Activated CD4-positive, alpha-beta T cell treated with anti-CD3 and anti-CD28 coated beads, Interleukin-2, amount 10 ng/mL, durations not matched to agents 7 days and 5 days (primary cell): ENCODE data around the gene AIDA. TPM values are rescaled to one million over a fixed set of nuclear protein-coding genes. Genes with fewer than 3 reads are reported as not detected.
"Not testable (repeated sequence)": the region's sequence is repeated elsewhere in the genome, so short reads cannot be mapped to it uniquely, and the experiment has no call there.

Source experiments
- CTCF ChIA-PET: fragments of 350-600 bp; sonication (Branson Sonifier 250); formaldehyde crosslinking; loops from one replicate; lab custom pipeline; 2021; ENCODE audit warnings: antibody characterized with exemption; lab: Charles Lee
- POLR2A ChIA-PET: fragments of 350-600 bp; sonication (Branson Sonifier 250); formaldehyde crosslinking; loops from one replicate; lab custom pipeline; 2021; ENCODE audit warnings: antibody characterized with exemption; lab: Charles Lee
- DNase-seq: peaks from one replicate; pipeline ENCODE4 v3.0.0-alpha.2; 2020
- H3K27ac Mint-ChIP-seq: one replicate; pipeline ENCODE4 v1.8.0; 2021; ENCODE audit warnings: mild to moderate bottlenecking, moderate library complexity, mixed read lengths
- H3K27me3 Mint-ChIP-seq: one replicate; pipeline ENCODE4 v1.8.0; 2021; ENCODE audit warnings: mixed read lengths
- H3K36me3 Mint-ChIP-seq: one replicate; pipeline ENCODE4 v1.8.0; 2021; ENCODE audit warnings: low read depth, mixed read lengths
- H3K4me1 Mint-ChIP-seq: one replicate; pipeline ENCODE4 v1.8.0; 2021; ENCODE audit warnings: mixed read lengths
- H3K4me3 Mint-ChIP-seq: one replicate; pipeline ENCODE4 v1.8.0; 2021; ENCODE audit warnings: mild to moderate bottlenecking, moderate library complexity, mixed read lengths
- H3K9me3 Mint-ChIP-seq: one replicate; pipeline ENCODE4 v1.8.0; 2021; ENCODE audit warnings: mixed read lengths
- total RNA-seq, 2 experiments: library from RNA; stranded (reverse); gene quantifications; one replicate each; pipeline ENCODE4 v1.2.3, GENCODE V29; 2021

Gene AIDA
- 10 to 100 TPM; 69.7 to 81.1 TPM for total RNA-seq

GRCh38 chr1:222712253-222713090, at the start of gene AIDA, which contains the start of gene BROX:
TSS of gene AIDA (minus strand) at chr1:222712491. CDS start at chr1:222712317, 174 bp downstream.
TSS of gene BROX (plus strand) at chr1:222712564. CDS start at chr1:222715700, 3,136 bp downstream.
- peak within 1 kb of the TSS; percentile 100 for H3K4me3 Mint-ChIP-seq
- H3K36me3 Mint-ChIP-seq, result peaks cover 67% of the 10 kb centered on the region
- H3K4me1 Mint-ChIP-seq, result peaks cover 49% of the 10 kb centered on the region
- H3K9me3 Mint-ChIP-seq, result no peaks in the 10 kb centered on the region
- DNase-seq, result peak; percentile 94
- H3K27me3 Mint-ChIP-seq, result no peaks in the 10 kb centered on the region
- CTCF ChIA-PET, result interaction anchor here (0.6 to 1.5 kb wide), 5 partner anchors 15 to 1064 kb away, joined by 3 to 6 read pairs (median 4); no protein-coding TSS in a partner anchor
- POLR2A ChIA-PET, result interaction anchor here (0.6 kb wide), 1 partner anchor 58 kb away, joined by 3 read pairs; no protein-coding TSS in a partner anchor
- H3K27ac Mint-ChIP-seq, result peak within 1 kb of the TSS; percentile 99

GRCh38 chr1:222761083-222761482, 48.8 kb upstream of the AIDA start:
- H3K9me3 Mint-ChIP-seq, result peaks cover 4% of the 10 kb centered on the region
- POLR2A ChIA-PET, result no interaction called here
- H3K4me3 Mint-ChIP-seq, result no peak overlapping the region
- H3K4me1 Mint-ChIP-seq, result no peaks in the 10 kb centered on the region
- no peak for DNase-seq
- H3K27ac Mint-ChIP-seq, result no peak overlapping the region
- CTCF ChIA-PET, result no interaction called here
- H3K36me3 Mint-ChIP-seq, result no peaks in the 10 kb centered on the region
- H3K27me3 Mint-ChIP-seq, result peaks cover 10% of the 10 kb centered on the region

GRCh38 chr1:222759451-222760035, 47.3 kb upstream of the AIDA start:
- no peaks in the 10 kb centered on the region for H3K36me3 Mint-ChIP-seq
- no peak for DNase-seq
- ChIA-PET CTCF (no interaction called here), POLR2A (no interaction called here)
- no peaks in the 10 kb centered on the region for H3K4me1 Mint-ChIP-seq
- peaks cover 10% of the 10 kb centered on the region for H3K27me3 Mint-ChIP-seq
- H3K4me3 Mint-ChIP-seq, result no peak overlapping the region
- H3K9me3 Mint-ChIP-seq, result peaks cover 6% of the 10 kb centered on the region
- no peak overlapping the region for H3K27ac Mint-ChIP-seq

- ChIA-PET CTCF (no interaction called here), POLR2A (no interaction called here)
- Mint-ChIP-seq H3K4me3 (no peak overlapping the region), H3K36me3 (no peaks in the 10 kb centered on the region), H3K27me3 (peaks cover 8% of the 10 kb centered on the region), H3K9me3 (peaks cover 6% of the 10 kb centered on the region), H3K4me1 (no peaks in the 10 kb centered on the region), H3K27ac (no peak overlapping the region)
- DNase-seq, result no peak
These were observed 45.5 kb upstream of the AIDA start for GRCh38 chr1:222757646-222758268.

- ChIA-PET CTCF (no interaction called here), POLR2A (no interaction called here)
- Mint-ChIP-seq H3K4me1 (no peaks in the 10 kb centered on the region), H3K27ac (no peak overlapping the region), H3K36me3 (no peaks in the 10 kb centered on the region), H3K27me3 (peaks cover 8% of the 10 kb centered on the region), H3K4me3 (no peak overlapping the region), H3K9me3 (peaks cover 2% of the 10 kb centered on the region)
- no peak for DNase-seq
These were observed 42.3 kb upstream of the AIDA start for GRCh38 chr1:222754366-222755139.

- POLR2A ChIA-PET, result interaction anchor here (0.6 kb wide), 1 partner anchor 98 kb away, joined by 4 read pairs; no protein-coding TSS in a partner anchor
- peaks cover 2% of the 10 kb centered on the region for H3K9me3 Mint-ChIP-seq
- CTCF ChIA-PET, result interaction anchor here (0.6 to 1.3 kb wide), 3 partner anchors 16 to 333 kb away, joined by 4 to 7 read pairs (median 4); no protein-coding TSS in a partner anchor
These were observed 39.0 kb upstream of the AIDA start for GRCh38 chr1:222751255-222751654.

GRCh38 chr1:222750651-222751050, 38.4 kb upstream of the AIDA start:
- ChIA-PET POLR2A (interaction anchor here (0.6 kb wide), 1 partner anchor 98 kb away, joined by 4 read pairs; no protein-coding TSS in a partner anchor), CTCF (interaction anchor here (0.6 to 1.3 kb wide), 3 partner anchors 17 to 332 kb away, joined by 4 to 7 read pairs (median 4); no protein-coding TSS in a partner anchor)
- Mint-ChIP-seq H3K27ac (no peak overlapping the region), H3K27me3 (peaks cover 4% of the 10 kb centered on the region), H3K4me1 (no peaks in the 10 kb centered on the region), H3K36me3 (no peaks in the 10 kb centered on the region), H3K4me3 (no peak overlapping the region), H3K9me3 (peaks cover 1% of the 10 kb centered on the region)
- no peak for DNase-seq

More at GRCh38 chr1:222751255-222751654, 39.0 kb upstream of the AIDA start:
- Mint-ChIP-seq H3K4me1 (no peaks in the 10 kb centered on the region), H3K27ac (no peak overlapping the region), H3K4me3 (no peak overlapping the region), H3K36me3 (no peaks in the 10 kb centered on the region), H3K27me3 (peaks cover 7% of the 10 kb centered on the region)
- DNase-seq, result no peak

- Mint-ChIP-seq H3K27ac (no peak overlapping the region), H3K4me1 (no peaks in the 10 kb centered on the region), H3K36me3 (no peaks in the 10 kb centered on the region), H3K4me3 (no peak overlapping the region), H3K27me3 (peaks cover 4% of the 10 kb centered on the region), H3K9me3 (no peaks in the 10 kb centered on the region)
- ChIA-PET POLR2A (no interaction called here), CTCF (no interaction called here)
- no peak for DNase-seq
These were observed 37.6 kb upstream of the AIDA start for GRCh38 chr1:222749927-222750326.

- H3K36me3 Mint-ChIP-seq, H3K4me1 Mint-ChIP-seq, H3K27ac Mint-ChIP-seq, DNase-seq, H3K27me3 Mint-ChIP-seq, H3K4me3 Mint-ChIP-seq, POLR2A ChIA-PET, H3K9me3 Mint-ChIP-seq: not testable (repeated sequence)
- CTCF ChIA-PET, result interaction anchor here (0.6 to 1.3 kb wide), 2 partner anchors 11 to 98 kb away, joined by 3 read pairs; no protein-coding TSS in a partner anchor
These were observed 29.6 kb upstream of the AIDA start for GRCh38 chr1:222741630-222742457.

GRCh38 chr1:222739929-222740328, 27.6 kb upstream of the AIDA start:
- Mint-ChIP-seq H3K27ac (no peak overlapping the region), H3K36me3 (peaks cover 2% of the 10 kb centered on the region), H3K4me3 (no peak overlapping the region), H3K9me3 (no peaks in the 10 kb centered on the region), H3K27me3 (no peaks in the 10 kb centered on the region), H3K4me1 (no peaks in the 10 kb centered on the region)
- CTCF ChIA-PET, result interaction anchor here (1.4 kb wide), 1 partner anchor 19 kb away, joined by 4 read pairs; no protein-coding TSS in a partner anchor
- DNase-seq, result no peak
- POLR2A ChIA-PET, result no interaction called here

GRCh38 chr1:222739465-222739864, 27.2 kb upstream of the AIDA start:
- Mint-ChIP-seq H3K27ac (no peak overlapping the region), H3K36me3 (peaks cover 5% of the 10 kb centered on the region), H3K27me3 (no peaks in the 10 kb centered on the region), H3K4me1 (no peaks in the 10 kb centered on the region), H3K9me3 (no peaks in the 10 kb centered on the region), H3K4me3 (no peak overlapping the region)
- DNase-seq, result no peak
- ChIA-PET CTCF (interaction anchor here (1.4 kb wide), 1 partner anchor 18 kb away, joined by 4 read pairs; no protein-coding TSS in a partner anchor), POLR2A (no interaction called here)
